ENCODE results near the gene NADSYN1. TPM values are rescaled to one million over a fixed set of nuclear protein-coding genes. Genes with fewer than 3 reads are reported as not detected.
A peak's percentile ranks its signal among the peaks of the same experiment; 100 is the strongest.
"Not testable (repeated sequence)": the region's sequence is repeated elsewhere in the genome, so short reads cannot be mapped to it uniquely, and the experiment has no call there.

Gene NADSYN1
- 34.9 and 46.8 TPM in 2 replicates for total RNA-seq (2014; rRNA removed; shearing (Covaris generic))

DNA sequence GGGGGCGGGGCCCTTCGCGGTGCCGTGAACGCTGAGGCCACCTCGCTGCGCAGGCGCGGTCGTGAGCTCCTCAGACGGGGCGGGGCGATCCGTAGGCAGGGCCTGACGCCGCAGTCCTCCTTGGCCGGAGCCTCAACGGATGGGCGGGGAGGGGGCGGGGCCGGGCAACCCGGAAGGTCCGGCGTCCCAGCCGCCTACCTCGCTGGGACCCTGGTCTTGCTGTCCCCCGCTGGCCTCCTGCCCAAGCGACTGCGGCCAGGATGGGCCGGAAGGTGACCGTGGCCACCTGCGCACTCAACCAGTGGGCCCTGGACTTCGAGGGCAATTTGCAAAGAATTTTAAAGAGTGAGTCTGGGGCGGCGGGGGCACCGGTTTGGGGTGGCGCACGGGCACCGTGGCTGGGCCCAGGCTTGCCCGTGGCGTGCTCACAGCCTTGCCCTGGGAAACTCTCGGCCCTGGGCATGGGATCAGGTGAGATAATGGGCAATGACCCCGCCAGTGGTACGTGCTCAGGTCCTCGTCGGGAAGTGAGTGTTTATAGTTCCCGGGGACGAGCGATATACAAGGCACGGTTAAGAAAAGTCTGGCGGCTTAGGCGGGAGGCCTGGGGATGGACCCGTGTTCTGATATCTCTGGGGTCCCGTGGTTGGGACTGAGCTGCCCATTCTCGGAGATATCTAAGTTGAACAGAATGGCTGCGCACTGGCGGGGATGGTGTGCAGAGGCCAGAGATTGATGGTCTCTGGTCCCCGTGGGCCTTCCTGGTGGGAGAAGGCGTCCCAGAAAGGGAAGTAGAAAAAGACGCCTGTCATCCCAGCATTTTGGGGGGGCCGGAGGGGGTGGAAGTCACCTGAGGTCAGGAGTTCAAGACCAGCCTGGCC lies at the start of gene NADSYN1:
NADSYN1 (plus strand) TSS at position 167 of the 881 bp plus-strand sequence; CDS start at position 261, 94 bp downstream.
- DNase-seq, result peak; percentile 99
- Histone ChIP-seq H3K4me3 (ENCODE audit: insufficient read depth, low read depth, low read length) (peak within 1 kb of the TSS; percentile 73), H3K27me3 (ENCODE audit: control insufficient read depth, insufficient read depth, low read length) (no peaks in the 10 kb centered on the region), H3K36me3 (replicated peaks; ENCODE audit: control insufficient read depth, insufficient read depth, low read length) (peaks cover 9% of the 10 kb centered on the region)

DNA sequence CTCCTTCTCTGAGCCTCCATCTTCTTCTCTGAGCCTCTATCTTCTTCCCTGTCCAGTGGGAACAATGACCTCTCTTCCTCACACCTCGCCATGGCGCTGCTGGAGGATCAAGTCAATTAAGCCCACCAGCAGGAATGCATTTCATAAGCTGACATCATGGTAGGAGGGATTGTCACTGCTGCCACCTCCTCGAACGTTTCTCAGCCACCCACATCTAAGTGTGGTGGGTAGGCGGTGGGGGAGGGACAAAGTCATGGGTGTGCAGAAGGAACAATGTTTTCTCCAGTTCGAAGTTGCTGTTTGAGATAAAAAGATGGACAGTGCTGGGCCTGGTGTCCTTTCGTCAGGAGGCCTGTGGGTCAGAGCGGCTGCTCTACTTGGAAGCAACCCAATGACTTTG lies 48.8 kb upstream of the NADSYN1 start:
- H3K4me3 ChIP-seq (ENCODE audit: insufficient read depth, low read depth, low read length), result no peak overlapping the region
- no peak for DNase-seq
- no peaks in the 10 kb centered on the region for H3K27me3 ChIP-seq (ENCODE audit: control insufficient read depth, insufficient read depth, low read length)
- H3K36me3 ChIP-seq (replicated peaks; ENCODE audit: control insufficient read depth, insufficient read depth, low read length), result no peaks in the 10 kb centered on the region

DNA sequence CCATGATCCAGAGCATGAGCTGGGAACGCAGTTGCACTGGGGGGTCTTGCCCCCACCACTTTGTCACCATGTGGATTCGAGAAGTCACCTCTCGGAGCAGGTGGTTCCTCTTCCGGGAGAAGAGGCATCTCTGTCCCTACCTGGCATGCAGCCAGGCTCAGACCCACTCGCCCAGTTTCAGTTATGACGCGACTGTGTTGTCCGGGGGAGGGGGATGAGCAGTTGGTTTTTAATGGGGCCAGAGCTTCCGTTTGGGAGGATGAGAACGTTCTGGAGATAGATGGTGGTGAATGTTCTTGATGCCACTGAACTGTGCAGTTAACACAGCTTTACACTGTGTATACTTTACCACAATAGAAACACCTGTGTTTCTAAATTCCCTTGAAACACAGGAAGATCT lies 46.3 kb upstream of the NADSYN1 start:
- Histone ChIP-seq H3K4me3 (ENCODE audit: insufficient read depth, low read depth, low read length) (no peak overlapping the region), H3K27me3 (ENCODE audit: control insufficient read depth, insufficient read depth, low read length) (no peaks in the 10 kb centered on the region), H3K36me3 (replicated peaks; ENCODE audit: control insufficient read depth, insufficient read depth, low read length) (no peaks in the 10 kb centered on the region)
- DNase-seq, result no peak

DNA sequence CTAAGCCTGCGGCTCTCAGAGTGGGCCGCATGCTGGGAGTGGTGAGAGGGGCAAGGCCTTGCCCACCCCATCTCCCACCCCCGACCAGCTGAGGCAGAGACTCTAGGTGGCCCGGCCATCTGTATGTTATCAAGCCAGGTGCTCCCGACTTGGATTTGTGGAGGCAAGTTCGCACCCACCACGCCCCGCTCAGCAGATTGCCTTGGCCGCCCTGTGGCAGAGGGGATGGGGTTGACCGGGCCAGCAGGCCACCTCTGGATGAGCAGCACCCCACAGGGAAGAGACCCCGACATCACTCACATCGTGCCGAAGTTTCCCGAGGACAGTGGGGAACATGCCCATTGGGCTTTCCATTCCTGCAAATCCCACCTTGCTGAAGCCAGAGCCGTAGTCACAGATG lies 45.6 kb upstream of the NADSYN1 start:
- no peak overlapping the region for H3K4me3 ChIP-seq (ENCODE audit: insufficient read depth, low read depth, low read length)
- no peak for DNase-seq
- no peaks in the 10 kb centered on the region for H3K27me3 ChIP-seq (ENCODE audit: control insufficient read depth, insufficient read depth, low read length)
- H3K36me3 ChIP-seq (replicated peaks; ENCODE audit: control insufficient read depth, insufficient read depth, low read length), result no peaks in the 10 kb centered on the region

DNA sequence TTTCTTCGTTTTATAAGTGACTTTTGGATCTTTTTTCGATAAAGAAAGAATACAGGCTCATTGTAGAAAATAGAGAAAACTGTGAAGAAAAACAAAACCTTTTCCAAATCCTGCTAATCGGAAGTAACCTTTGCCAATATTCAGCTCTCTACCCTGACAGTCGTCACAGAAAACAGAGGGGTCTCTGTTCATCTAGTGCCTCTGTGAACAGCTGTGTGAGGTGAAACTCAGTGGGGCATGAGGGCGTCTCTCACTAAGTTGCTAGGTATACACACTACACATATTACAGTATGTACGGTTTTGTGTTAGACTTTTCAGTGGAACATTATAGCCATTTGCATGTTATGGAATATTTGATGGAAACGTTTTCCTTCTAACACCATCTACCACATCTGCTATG lies 44.2 kb upstream of the NADSYN1 start:
- no peaks in the 10 kb centered on the region for H3K36me3 ChIP-seq (replicated peaks; ENCODE audit: control insufficient read depth, insufficient read depth, low read length)
- H3K4me3 ChIP-seq (ENCODE audit: insufficient read depth, low read depth, low read length), result no peak overlapping the region
- no peaks in the 10 kb centered on the region for H3K27me3 ChIP-seq (ENCODE audit: control insufficient read depth, insufficient read depth, low read length)
- DNase-seq, result no peak

DNA sequence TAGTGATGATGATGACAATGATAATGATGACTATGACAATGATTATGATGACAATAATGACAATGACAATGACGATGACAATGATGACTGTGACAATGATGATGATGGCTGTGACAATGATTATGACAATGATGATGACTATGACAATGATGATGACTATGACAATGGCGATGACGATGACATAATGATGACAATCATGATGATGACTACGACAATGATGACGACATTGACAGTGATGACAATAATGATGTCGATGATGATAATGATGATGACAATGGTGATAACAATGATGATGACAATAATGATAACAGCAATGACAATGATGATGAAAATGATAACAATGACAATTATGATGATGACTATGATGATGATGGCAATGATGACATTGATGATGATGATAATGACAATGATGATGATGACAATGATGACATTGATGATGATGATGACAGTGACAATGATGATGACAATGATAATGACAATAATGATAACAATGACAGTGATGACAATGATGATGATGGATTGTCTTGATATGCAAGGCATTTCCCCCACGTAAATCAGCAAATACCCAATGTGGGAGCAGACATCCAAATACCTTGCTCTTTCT lies 42.5 kb upstream of the NADSYN1 start:
- no peaks in the 10 kb centered on the region for H3K36me3 ChIP-seq (replicated peaks; ENCODE audit: control insufficient read depth, insufficient read depth, low read length)
- no peaks in the 10 kb centered on the region for H3K27me3 ChIP-seq (ENCODE audit: control insufficient read depth, insufficient read depth, low read length)
- H3K4me3 ChIP-seq (ENCODE audit: insufficient read depth, low read depth, low read length), result no peak overlapping the region
- no peak for DNase-seq

DNA sequence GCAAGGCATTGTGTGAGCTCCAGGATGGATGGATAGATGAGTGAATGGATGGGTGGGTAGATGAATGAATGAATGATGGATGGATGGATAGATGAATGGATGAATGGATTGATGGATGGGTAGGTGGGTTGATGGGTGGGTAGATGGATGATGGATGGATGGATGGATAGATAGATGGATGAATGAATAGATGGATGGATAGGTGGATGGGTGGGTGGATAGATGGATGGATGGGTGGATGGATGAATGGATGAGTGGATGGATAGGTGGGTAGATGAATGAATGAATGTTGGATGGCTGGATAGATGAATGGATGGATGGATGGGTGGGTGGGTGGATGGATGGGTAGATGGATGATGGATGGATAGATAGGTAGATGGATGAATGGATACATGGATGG lies 38.4 kb upstream of the NADSYN1 start:
- no peaks in the 10 kb centered on the region for H3K36me3 ChIP-seq (replicated peaks; ENCODE audit: control insufficient read depth, insufficient read depth, low read length)
- H3K27me3 ChIP-seq (ENCODE audit: control insufficient read depth, insufficient read depth, low read length), result no peaks in the 10 kb centered on the region
- H3K4me3 ChIP-seq (ENCODE audit: insufficient read depth, low read depth, low read length), result no peak overlapping the region
- DNase-seq, result no peak

DNA sequence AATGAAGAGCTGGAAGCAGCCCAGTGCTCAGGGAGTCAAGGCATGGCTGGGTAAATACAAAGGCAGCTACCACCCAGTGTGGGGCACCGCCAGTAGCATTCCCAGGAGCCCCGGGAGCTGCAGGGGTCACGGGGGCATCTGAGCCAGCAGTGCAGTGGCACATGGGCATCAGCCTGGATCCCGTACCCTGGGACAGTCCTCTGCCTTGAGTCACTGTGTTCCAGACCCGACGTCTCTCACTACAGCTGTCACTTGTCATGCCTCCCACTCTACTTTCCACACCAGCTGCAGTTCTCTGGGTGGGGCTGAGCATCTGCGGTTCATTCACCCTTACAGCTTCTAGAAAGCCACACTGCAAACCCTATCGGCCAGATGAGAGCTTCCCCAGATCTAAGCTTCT lies 34.4 kb upstream of the NADSYN1 start:
- Histone ChIP-seq H3K27me3 (ENCODE audit: control insufficient read depth, insufficient read depth, low read length) (no peaks in the 10 kb centered on the region), H3K4me3 (ENCODE audit: insufficient read depth, low read depth, low read length) (no peak overlapping the region), H3K36me3 (replicated peaks; ENCODE audit: control insufficient read depth, insufficient read depth, low read length) (no peaks in the 10 kb centered on the region)
- no peak for DNase-seq

DNA sequence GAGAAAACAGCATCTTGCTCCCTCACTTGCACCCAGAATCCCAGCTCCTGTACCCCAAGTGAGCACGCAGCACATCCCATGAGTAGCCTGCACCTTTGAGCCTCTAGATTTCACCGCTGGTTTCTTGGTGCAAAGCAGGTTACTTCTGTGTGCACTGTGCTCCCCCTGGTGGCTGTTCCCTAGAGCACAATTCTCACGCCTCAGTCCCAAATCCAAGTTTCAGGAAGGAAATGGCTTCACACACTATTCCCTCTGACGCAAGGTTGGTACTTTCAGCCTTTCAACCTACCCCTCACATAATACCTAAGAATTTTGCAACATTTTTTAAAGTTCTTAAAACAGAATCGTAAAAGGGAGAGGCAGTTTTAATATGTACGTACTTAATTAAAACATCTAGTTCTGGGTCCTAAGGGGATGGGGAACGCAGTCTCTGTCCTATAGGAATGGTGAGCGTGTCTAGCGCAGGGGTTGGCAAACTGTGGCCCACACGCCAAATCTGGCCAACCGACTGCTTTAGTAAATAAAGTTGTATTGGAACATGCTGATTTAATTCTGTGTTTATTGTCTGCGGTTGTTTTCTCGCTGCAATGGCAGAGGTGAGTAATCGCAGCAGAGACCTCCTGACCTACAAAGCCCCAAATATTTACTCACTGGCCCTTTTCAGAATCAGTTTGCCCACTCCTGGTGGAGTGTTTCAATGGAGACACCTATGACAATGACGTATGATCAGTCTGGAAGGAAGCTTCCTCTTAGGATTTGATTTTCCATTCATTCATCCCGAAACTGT lies 32.4 kb upstream of the NADSYN1 start:
- H3K36me3 ChIP-seq (replicated peaks; ENCODE audit: control insufficient read depth, insufficient read depth, low read length), result no peaks in the 10 kb centered on the region
- no peaks in the 10 kb centered on the region for H3K27me3 ChIP-seq (ENCODE audit: control insufficient read depth, insufficient read depth, low read length)
- H3K4me3 ChIP-seq (ENCODE audit: insufficient read depth, low read depth, low read length), result no peak overlapping the region
- peak; percentile 82 for DNase-seq

DNA sequence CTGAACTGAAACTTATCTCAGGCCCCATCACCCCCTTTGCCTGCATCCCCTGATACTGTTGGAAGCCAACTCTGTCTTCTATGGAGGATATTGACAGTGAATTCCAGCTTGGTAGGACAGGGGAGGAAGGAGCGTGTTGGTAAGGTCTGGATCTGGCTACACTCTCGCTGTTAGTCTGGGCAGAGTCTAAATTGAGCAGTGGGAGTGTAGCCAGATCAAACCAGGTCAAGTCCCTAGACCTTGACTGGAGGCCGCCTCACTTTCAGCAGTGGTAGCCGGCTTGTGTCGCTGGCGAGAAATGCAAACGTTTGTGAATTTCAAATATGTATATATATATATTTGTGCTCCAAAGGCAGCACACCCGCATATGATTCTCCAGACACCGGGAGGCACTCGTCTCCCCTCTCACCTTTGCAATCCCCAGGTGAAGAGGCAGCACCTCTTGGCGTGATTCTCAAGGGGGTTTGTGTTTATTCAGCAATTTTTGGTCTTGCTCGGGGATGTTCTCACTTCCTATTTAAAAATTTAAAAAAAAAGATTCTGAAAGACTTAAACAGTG lies 31.5 kb upstream of the NADSYN1 start:
- Histone ChIP-seq H3K4me3 (ENCODE audit: insufficient read depth, low read depth, low read length) (no peak overlapping the region), H3K27me3 (ENCODE audit: control insufficient read depth, insufficient read depth, low read length) (no peaks in the 10 kb centered on the region), H3K36me3 (replicated peaks; ENCODE audit: control insufficient read depth, insufficient read depth, low read length) (no peaks in the 10 kb centered on the region)
- no peak for DNase-seq

DNA sequence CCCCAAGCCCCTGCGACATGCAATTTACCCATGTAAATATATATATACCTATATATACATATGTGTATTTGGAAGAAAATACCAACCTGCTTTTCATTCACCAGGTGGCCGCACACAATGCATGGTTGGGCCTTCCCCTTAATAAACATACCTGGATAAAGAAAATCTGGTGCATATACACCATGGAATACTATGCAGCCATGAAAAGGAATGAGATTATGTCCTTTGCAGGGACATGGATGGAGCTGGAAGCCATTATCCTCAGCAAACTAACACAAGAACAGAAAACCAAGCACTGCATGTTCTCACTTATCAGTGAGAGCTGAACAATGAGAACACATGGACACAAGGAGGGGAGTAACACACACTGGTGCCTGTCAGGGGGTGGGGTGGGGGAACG lies 30.7 kb upstream of the NADSYN1 start:
- H3K27me3 ChIP-seq (ENCODE audit: control insufficient read depth, insufficient read depth, low read length); H3K4me3 ChIP-seq (ENCODE audit: insufficient read depth, low read depth, low read length); H3K36me3 ChIP-seq (replicated peaks; ENCODE audit: control insufficient read depth, insufficient read depth, low read length); DNase-seq: not testable (repeated sequence)

DNA sequence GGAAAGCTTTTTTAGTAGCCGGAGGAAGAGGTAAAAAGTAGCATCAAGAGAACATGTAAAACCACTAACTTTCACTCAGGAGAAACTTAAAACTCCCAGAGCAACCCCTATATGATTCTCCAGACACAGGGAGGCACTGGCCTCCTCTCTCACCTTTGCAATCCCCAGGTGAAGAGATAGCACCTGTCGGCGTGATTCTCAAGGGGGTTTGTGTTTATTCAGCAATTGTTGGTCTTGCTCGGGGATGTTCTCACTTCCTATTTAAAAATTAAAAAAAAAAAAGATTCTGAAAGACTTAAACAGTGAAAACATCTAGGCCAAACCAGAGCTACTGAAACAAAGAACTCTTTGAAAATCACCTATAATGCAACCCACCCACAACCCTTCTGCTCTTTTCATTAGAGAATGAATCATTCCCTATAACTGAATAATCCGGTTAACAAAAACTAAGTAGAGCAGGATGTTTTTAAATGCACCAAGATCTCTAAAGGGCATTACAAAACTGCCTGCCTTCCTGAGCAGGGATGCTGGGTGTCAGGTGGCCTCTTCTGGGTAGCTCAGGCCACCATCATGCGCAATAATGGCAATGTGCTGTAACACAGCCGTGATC lies 29.7 kb upstream of the NADSYN1 start:
- H3K36me3 ChIP-seq (replicated peaks; ENCODE audit: control insufficient read depth, insufficient read depth, low read length), result no peaks in the 10 kb centered on the region
- DNase-seq, result no peak
- H3K4me3 ChIP-seq (ENCODE audit: insufficient read depth, low read depth, low read length), result no peak overlapping the region
- no peaks in the 10 kb centered on the region for H3K27me3 ChIP-seq (ENCODE audit: control insufficient read depth, insufficient read depth, low read length)

DNA sequence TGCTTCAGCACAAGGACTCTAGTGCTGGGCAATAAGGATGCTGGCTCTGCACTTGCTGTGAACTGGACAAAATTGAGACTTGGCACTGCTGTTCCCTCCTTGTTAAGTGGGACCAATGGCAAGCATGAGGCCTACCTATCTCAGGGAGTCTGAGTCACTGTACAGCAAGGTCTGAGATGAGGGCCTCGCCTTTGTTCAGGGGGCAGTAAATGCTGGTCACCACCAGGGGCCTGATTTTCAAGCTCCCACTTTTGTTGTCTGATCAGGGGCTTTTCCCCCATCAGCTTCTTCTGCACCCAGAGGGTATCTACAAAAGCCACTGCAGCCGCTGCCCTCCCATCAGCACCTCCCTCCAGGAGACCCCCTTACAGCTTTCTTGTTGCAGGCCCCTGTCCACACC lies 27.6 kb upstream of the NADSYN1 start:
- no peaks in the 10 kb centered on the region for H3K36me3 ChIP-seq (replicated peaks; ENCODE audit: control insufficient read depth, insufficient read depth, low read length)
- no peaks in the 10 kb centered on the region for H3K27me3 ChIP-seq (ENCODE audit: control insufficient read depth, insufficient read depth, low read length)
- DNase-seq, result no peak
- H3K4me3 ChIP-seq (ENCODE audit: insufficient read depth, low read depth, low read length), result no peak overlapping the region

DNA sequence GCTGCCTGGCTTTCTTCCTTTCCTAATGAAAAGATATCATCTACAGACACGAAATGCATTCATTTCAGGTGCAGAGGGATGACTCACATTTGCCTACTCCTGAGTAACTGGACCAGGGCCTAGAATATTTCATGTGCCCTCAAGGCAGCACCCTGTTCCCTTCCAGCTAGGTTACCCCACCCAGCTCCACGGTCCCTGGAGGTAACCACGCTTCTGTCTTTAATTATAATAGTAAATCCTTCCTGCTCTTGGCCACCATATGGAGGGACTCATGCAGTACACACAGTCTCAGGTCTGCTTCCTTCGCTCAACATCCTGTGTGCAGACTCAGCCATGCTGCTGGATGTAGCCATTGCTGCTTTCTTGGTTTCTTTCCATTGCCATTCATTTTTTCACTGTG lies 27.1 kb upstream of the NADSYN1 start:
- Histone ChIP-seq H3K27me3 (ENCODE audit: control insufficient read depth, insufficient read depth, low read length) (no peaks in the 10 kb centered on the region), H3K4me3 (ENCODE audit: insufficient read depth, low read depth, low read length) (no peak overlapping the region), H3K36me3 (replicated peaks; ENCODE audit: control insufficient read depth, insufficient read depth, low read length) (no peaks in the 10 kb centered on the region)
- no peak for DNase-seq

Data from H7 (cell line).